ENCODE measurements around the gene LTBP3. TPM values are rescaled to one million over a fixed set of nuclear protein-coding genes. Genes with fewer than 3 reads are reported as not detected.

The LTBP3 gene
- total and polyA plus RNA-seq, 2 of the 13 experiments (the other 11 are each of a cell fraction or from before 2014, with no cell fraction given), result 12.2 to 68.1 TPM

GRCh38 chr11:65552388-65552951, 5.7 kb downstream of the LTBP3 start (continued):
- TF ChIP-seq ZXDC (CRISPR knock-in tag; IDR thresholded peaks at IDR 0.05) (no peak), ZNF354B (CRISPR knock-in tag; IDR thresholded peaks at IDR 0.05) (no peak), ARID3A (IDR thresholded peaks at IDR 0.05; ENCODE audit: low read depth, low read length) (no peak), MTA3 (CRISPR knock-in tag; IDR thresholded peaks at IDR 0.05) (no peak), ATF4 (CRISPR knock-in tag; IDR thresholded peaks at IDR 0.05) (no peak), HMGXB4 (CRISPR knock-in tag; IDR thresholded peaks at IDR 0.05; ENCODE audit: borderline replicate concordance in 1 of 2, low read depth in 1 of 2) (no peak), ZNF614 (CRISPR knock-in tag; IDR thresholded peaks at IDR 0.05; ENCODE audit: borderline replicate concordance) (no peak), SP1 (IDR thresholded peaks at IDR 0.05) (no peak), SP1 (CRISPR knock-in tag; IDR thresholded peaks at IDR 0.05) (no peak), HIC2 (CRISPR knock-in tag; IDR thresholded peaks at IDR 0.05; ENCODE audit: low read depth) (0 out of 2 replicates have a peak, but pooled peaks have one; percentile 45), PPARG (CRISPR knock-in tag; conservative IDR thresholded peaks at IDR 0.05) (no peak), PHF21A (CRISPR knock-in tag; IDR thresholded peaks at IDR 0.05) (no peak), ZNF839 (CRISPR knock-in tag; IDR thresholded peaks at IDR 0.05; ENCODE audit: borderline replicate concordance) (no peak), ZNF484 (CRISPR knock-in tag; IDR thresholded peaks at IDR 0.05; ENCODE audit: borderline replicate concordance, low read depth) (no peak), PAXIP1 (CRISPR knock-in tag; conservative IDR thresholded peaks at IDR 0.05) (no peak)
